Measurements from ENCODE around the gene DDT.
"Not testable (repeated sequence)": the region's sequence is repeated elsewhere in the genome, so short reads cannot be mapped to it uniquely, and the experiment has no call there.

DDT gene

DNA sequence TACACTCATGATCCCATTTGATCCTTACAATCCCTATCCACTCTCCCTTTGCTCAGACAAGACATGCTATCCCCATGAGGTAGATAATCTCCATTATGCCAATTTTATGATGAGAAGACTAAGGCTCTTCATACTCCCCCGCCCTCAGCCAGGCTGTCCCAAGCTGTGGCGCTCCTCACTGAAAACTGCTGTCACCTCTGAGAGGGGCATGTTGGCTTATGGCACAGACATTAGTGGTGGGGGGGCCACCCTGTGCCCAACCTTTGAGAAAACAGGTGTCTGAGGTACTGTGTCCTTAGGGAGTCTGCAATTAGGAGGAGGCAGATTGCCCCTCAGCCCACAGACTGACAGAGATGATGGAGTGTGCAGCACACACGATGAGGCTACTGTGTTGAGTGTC, 5.2 kb downstream of the DDT start:
- H3K4me1 ChIP-seq (ENCODE audit: control insufficient read depth in 1 of 2, insufficient read depth in 1 of 2, low read depth in 1 of 2, low read length in 1 of 2): peaks cover 0 to 3% of the 10 kb centered on the region in 2 experiments
- no peak overlapping the region for H3K4me3 ChIP-seq (ENCODE audit: low read depth in 1 of 2, low read length in 1 of 2)
- H3K27me3 ChIP-seq: no peaks in the 10 kb centered on the region
- no peaks in the 10 kb centered on the region for H3K9me3 ChIP-seq
- H3K36me3 ChIP-seq: peaks cover 30% of the 10 kb centered on the region
- TF ChIP-seq, protein P1, sequence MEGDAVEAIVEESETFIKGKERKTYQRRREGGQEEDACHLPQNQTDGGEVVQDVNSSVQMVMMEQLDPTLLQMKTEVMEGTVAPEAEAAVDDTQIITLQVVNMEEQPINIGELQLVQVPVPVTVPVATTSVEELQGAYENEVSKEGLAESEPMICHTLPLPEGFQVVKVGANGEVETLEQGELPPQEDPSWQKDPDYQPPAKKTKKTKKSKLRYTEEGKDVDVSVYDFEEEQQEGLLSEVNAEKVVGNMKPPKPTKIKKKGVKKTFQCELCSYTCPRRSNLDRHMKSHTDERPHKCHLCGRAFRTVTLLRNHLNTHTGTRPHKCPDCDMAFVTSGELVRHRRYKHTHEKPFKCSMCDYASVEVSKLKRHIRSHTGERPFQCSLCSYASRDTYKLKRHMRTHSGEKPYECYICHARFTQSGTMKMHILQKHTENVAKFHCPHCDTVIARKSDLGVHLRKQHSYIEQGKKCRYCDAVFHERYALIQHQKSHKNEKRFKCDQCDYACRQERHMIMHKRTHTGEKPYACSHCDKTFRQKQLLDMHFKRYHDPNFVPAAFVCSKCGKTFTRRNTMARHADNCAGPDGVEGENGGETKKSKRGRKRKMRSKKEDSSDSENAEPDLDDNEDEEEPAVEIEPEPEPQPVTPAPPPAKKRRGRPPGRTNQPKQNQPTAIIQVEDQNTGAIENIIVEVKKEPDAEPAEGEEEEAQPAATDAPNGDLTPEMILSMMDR (IDR thresholded peaks at IDR 0.05): no peak
- no peak overlapping the region for H3K27ac ChIP-seq

GRCh38 chr22:23966568-23966967, 7.7 kb downstream of the DDT start, which contains the start of gene DDTL:
TSS of gene DDTL (plus strand) at chr22:23966888. CDS start at chr22:23966915, 27 bp downstream.
- H3K27me3 ChIP-seq; H3K9me3 ChIP-seq; H3K4me3 ChIP-seq (ENCODE audit: low read depth in 1 of 2, low read length in 1 of 2); H3K27ac ChIP-seq; H3K4me1 ChIP-seq (ENCODE audit: control insufficient read depth in 1 of 2, insufficient read depth in 1 of 2, low read depth in 1 of 2, low read length in 1 of 2): not testable (repeated sequence)
- peaks cover 25% of the 10 kb centered on the region for H3K36me3 ChIP-seq

- H3K36me3 ChIP-seq: peaks cover 21% of the 10 kb centered on the region
- H3K4me3 ChIP-seq (ENCODE audit: low read depth in 1 of 2, low read length in 1 of 2); H3K27me3 ChIP-seq; H3K4me1 ChIP-seq (ENCODE audit: control insufficient read depth in 1 of 2, insufficient read depth in 1 of 2, low read depth in 1 of 2, low read length in 1 of 2); H3K27ac ChIP-seq; H3K9me3 ChIP-seq: not testable (repeated sequence)
Measured at GRCh38 chr22:23966094-23966493, 8.1 kb downstream of the DDT start.

GRCh38 chr22:23961084-23961771, 13.0 kb downstream of the DDT start, which contains the start of gene GSTT2B:
TSS of gene GSTT2B (minus strand) at chr22:23961195. CDS start at chr22:23961131, 64 bp downstream.
- H3K9me3 ChIP-seq; H3K36me3 ChIP-seq; H3K4me1 ChIP-seq (ENCODE audit: control insufficient read depth in 1 of 2, insufficient read depth in 1 of 2, low read depth in 1 of 2, low read length in 1 of 2); H3K27ac ChIP-seq; H3K27me3 ChIP-seq; H3K4me3 ChIP-seq (ENCODE audit: low read depth in 1 of 2, low read length in 1 of 2): not testable (repeated sequence)

GRCh38 chr22:23956301-23956900, 17.8 kb downstream of the DDT start:
- not testable (repeated sequence) for H3K27me3 ChIP-seq; H3K27ac ChIP-seq; H3K9me3 ChIP-seq; H3K4me3 ChIP-seq (ENCODE audit: low read depth in 1 of 2, low read length in 1 of 2); H3K36me3 ChIP-seq; H3K4me1 ChIP-seq (ENCODE audit: control insufficient read depth in 1 of 2, insufficient read depth in 1 of 2, low read depth in 1 of 2, low read length in 1 of 2)
- TF ChIP-seq, protein P1 (IDR thresholded peaks at IDR 0.05): peak; percentile 83

- not testable (repeated sequence) for H3K27ac ChIP-seq; H3K9me3 ChIP-seq; H3K27me3 ChIP-seq; H3K4me3 ChIP-seq (ENCODE audit: low read depth in 1 of 2, low read length in 1 of 2); H3K4me1 ChIP-seq (ENCODE audit: control insufficient read depth in 1 of 2, insufficient read depth in 1 of 2, low read depth in 1 of 2, low read length in 1 of 2); H3K36me3 ChIP-seq
Measured at GRCh38 chr22:23955886-23956285, 18.4 kb downstream of the DDT start.

DNA sequence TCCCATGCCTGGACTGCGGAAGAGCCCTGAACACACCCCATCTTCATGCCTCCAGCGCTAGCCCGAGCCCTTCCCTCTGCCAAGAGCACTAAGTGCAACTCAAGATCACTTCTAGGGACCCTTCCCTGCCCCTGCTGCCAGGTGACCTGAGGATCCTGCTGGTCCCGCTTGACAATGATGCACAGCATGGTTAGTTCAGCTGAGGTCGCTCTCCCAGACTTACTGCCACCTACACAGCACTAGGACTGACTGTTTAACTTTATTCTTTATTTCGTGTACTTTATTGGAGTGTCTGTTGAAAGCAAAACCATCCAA, 19.3 kb downstream of the DDT start:
- not testable (repeated sequence) for H3K27ac ChIP-seq; H3K36me3 ChIP-seq; H3K4me1 ChIP-seq (ENCODE audit: control insufficient read depth in 1 of 2, insufficient read depth in 1 of 2, low read depth in 1 of 2, low read length in 1 of 2); H3K27me3 ChIP-seq; H3K9me3 ChIP-seq; H3K4me3 ChIP-seq (ENCODE audit: low read depth in 1 of 2, low read length in 1 of 2)

DNA sequence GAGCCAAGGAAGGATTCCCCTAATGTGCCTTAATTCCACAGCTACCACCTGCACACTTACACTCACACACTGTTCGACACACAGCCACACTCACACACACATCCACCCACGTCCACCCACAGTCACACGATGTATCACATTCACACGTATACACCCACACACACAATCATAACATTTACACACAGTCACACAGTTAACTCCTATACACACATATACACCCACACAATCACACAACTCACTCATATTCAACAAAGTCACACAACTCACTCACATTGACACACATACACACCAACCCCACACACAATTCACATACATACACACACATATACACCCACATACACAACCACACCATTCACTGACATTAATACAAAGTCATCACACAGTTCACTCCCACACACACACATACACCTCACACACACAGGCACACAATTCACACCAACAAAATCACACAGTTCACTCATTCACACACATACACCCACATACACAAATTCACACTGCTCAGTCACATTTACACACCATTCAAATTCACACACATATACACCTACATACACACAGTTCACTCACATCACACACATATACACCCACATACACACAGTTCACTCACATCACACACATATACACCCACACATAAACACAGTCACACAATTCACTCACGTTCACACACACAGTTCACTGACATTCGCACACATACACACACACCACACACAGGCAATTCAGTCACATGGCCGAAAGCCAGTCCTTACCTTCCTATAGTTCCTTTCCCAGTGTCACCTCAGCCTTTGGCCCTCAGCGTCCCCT, 19.8 kb downstream of the DDT start:
- H3K36me3 ChIP-seq; H3K27ac ChIP-seq; H3K27me3 ChIP-seq; H3K9me3 ChIP-seq; H3K4me3 ChIP-seq (ENCODE audit: low read depth in 1 of 2, low read length in 1 of 2); H3K4me1 ChIP-seq (ENCODE audit: control insufficient read depth in 1 of 2, insufficient read depth in 1 of 2, low read depth in 1 of 2, low read length in 1 of 2): not testable (repeated sequence)

GRCh38 chr22:23953485-23953884, 20.8 kb downstream of the DDT start:
- H3K4me3 ChIP-seq (ENCODE audit: low read depth in 1 of 2, low read length in 1 of 2): not testable (repeated sequence)

GRCh38 chr22:23952794-23953405, 21.3 kb downstream of the DDT start:
- H3K36me3 ChIP-seq; H3K9me3 ChIP-seq; H3K4me1 ChIP-seq (ENCODE audit: control insufficient read depth in 1 of 2, insufficient read depth in 1 of 2, low read depth in 1 of 2, low read length in 1 of 2); H3K27me3 ChIP-seq; H3K27ac ChIP-seq; H3K4me3 ChIP-seq (ENCODE audit: low read depth in 1 of 2, low read length in 1 of 2): not testable (repeated sequence)

More at GRCh38 chr22:23953485-23953884, 20.8 kb downstream of the DDT start:
- not testable (repeated sequence) for H3K36me3 ChIP-seq; H3K27me3 ChIP-seq; H3K4me1 ChIP-seq (ENCODE audit: control insufficient read depth in 1 of 2, insufficient read depth in 1 of 2, low read depth in 1 of 2, low read length in 1 of 2); H3K27ac ChIP-seq; H3K9me3 ChIP-seq

- not testable (repeated sequence) for H3K4me1 ChIP-seq (ENCODE audit: control insufficient read depth in 1 of 2, insufficient read depth in 1 of 2, low read depth in 1 of 2, low read length in 1 of 2); H3K36me3 ChIP-seq; H3K27me3 ChIP-seq; H3K4me3 ChIP-seq (ENCODE audit: low read depth in 1 of 2, low read length in 1 of 2); H3K27ac ChIP-seq; H3K9me3 ChIP-seq
Measured at GRCh38 chr22:23951383-23951782, 22.9 kb downstream of the DDT start.
